NCI-H187 treated with DMSO at 0.1 percent for 48 hours (cell line): ENCODE results near the gene GMPPB.
A peak's percentile ranks its signal among the peaks of the same experiment; 100 is the strongest.

Source experiments
- DNase-seq: peaks from one replicate; lab custom pipeline; 2025; lab: John Stamatoyannopoulos, UW

Gene GMPPB

DNA sequence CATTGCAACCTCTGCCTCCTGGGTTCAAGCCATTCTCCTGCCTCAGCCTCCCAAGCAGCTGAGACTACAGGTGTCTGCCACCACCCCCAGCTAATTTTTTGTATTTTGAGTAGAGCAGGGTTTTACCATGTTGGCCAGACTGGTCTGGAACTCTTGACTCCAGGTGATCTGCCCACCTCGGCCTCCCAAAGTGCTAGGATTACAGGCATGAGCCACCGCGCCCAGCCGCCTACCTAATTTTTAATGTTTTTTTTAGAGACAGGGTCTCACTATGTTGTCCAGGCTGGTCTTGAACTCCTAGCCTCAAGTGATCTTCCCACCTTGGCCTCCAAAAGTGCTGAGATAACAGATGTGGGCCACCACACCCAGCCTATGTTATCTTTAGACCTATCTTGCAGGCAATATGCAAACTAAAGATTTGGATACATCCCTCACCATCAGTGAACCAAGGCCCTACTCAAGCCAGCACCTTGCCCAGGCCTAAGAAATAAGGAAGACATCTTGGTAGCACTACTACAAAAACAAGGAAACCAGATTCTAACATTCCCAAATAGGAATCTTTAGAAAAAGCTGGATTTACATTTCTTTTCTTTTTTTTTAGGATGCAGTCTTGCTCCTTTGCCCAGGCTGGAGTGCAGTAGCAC lies 6.3 kb upstream of the GMPPB start:
- DNase-seq: no peak

DNA sequence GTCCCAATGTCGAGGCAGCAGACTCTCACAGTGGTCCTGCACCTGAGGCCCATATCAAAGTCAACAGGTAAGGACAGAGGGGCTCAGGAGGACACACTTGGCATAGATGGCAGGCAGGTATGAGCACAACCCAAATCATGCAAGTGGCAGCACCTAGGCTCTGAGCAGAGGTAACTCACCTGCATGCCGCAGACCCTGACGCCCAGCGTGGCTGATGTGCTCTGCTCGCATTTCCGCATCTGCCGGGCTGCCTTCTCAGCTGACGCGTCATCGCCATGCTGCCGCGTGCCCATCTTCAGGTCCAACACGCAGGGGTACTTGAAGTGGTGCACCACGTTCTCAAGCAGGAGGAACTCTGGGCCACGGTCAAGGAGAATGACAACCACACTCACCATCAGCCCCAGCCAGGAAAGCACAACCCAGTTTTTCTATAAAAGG lies 4.2 kb upstream of the GMPPB start:
- no peak for DNase-seq

DNA sequence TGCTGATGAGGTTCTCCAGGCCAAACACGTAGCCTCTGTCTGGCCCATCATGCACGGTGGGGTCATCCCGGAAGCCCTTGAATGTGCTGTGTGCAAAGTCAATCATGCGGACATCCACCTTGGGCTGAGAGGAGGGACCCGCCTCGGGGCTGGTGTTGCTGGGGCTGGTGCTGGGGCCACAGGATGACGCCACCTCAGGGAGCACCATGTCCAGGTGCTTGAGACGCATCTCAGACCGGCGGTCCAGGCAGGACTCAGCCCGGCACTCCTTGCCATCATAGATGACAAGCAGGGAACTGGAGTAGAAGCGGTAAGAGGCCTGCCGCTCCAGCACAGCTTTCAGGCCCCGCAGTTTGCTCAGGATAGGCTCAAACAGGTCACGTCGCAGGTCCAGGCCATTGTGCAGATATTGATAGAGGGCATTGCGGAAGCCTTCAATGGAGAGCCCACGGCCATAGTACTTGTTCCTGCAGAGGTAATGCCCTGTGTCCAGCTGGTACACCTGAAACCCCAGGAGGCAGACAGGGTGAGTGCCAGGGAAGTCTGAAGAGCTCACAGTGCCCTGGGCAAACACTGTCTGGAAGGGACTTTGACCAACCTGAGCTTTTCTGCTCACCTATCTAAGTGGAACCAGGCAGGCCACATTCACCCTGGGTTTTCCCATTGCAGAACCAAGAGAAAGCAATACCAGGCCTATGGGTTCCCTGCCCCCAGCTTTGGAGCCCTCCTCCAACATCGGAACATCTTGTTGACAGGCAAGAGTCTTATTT lies 3.6 kb upstream of the GMPPB start:
- no peak for DNase-seq

DNA sequence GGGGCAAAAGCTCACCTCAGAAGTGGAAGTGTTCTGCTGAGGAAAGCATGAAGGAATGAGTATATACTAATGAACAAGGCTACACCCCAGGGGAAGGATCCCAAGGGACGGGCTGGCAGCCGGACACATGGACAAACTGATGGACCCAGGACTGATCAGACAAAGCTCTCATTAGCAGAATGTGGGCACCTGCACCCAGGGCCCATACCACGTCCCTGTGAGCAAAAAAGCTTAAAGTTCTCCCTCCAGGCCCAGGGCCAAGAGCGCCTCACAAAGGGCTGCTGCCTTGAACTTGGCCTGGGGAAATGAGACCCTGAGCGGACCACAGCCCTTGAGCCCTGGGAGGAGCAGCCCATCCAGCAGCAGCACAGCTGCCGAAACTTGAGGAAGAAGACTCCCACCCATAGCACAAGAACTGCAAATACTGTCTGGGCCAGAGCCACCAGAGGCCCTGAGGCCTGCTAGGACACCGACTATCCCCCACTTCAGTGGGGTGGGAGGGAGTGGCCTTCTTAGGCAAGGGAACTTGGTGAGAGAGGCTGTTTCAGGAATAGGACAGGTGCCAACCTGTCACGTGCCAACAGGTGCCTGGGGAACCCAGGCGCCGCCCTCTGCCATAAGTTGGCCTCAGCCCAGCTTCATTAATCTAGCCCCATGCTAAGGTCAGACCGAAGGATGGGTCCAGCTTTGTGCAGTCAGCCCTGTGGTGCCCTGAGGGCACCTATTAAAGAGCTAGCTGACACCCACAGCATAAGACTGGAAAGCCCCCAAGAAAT lies 2.3 kb upstream of the GMPPB start:
- DNase-seq: no peak

DNA sequence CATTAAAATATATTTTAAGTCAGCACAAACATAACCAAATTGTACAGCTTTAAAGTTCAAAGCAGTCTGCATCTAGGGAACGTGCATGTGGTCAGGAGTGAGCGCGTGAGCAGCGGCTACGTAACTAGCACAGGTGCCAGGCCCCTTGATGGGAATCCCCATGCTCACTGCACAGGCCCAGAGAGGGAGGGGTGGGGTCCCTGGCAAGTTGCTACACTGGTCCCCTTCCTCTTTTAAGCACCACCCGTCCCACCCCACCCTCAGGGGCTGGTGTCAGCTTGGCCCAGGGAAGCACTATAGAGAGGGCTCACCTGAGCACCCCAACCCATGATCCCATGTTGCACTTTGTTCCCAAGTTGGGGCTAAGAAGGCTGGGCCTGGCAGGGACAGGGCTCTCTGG lies 835 bp upstream of the GMPPB start:
- DNase-seq: no peak

DNA sequence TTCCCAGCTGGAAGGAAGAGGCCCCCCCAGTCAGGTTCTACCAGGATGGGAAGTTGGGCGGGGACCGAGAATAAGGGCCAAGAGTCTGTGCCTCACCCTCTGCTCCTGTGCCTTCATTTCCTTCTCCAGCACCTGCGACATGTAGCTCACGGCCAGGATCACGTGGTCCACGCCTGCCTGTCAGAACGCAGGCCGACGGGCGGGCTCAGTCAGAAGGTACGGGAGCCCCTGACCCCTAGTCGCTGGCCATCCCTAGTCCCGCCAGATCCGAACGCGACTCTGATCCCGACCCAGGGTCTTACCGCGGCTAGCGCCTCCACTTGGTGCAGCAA lies 489 bp downstream of the GMPPB start:
- no peak for DNase-seq

DNA sequence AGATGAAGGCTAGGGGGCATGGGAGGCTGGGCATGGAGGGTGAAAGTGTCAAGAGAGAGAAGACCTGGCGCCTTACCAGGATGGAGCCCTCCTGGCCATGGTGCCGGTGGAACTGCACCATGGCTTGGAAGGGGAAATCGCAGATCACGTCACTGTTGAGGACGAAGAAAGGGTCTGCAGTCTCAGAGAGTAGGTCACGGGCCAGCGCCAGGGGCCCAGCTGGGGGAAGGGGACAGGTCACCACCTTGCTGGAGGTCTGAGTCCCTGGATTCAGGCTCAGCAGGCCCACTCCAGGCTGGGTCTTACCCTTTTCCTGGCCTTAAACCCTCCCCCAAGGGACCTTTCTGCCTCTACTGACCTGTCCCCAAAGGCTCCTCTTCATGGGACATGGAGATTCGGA lies 855 bp downstream of the GMPPB start:
- no peak for DNase-seq

DNA sequence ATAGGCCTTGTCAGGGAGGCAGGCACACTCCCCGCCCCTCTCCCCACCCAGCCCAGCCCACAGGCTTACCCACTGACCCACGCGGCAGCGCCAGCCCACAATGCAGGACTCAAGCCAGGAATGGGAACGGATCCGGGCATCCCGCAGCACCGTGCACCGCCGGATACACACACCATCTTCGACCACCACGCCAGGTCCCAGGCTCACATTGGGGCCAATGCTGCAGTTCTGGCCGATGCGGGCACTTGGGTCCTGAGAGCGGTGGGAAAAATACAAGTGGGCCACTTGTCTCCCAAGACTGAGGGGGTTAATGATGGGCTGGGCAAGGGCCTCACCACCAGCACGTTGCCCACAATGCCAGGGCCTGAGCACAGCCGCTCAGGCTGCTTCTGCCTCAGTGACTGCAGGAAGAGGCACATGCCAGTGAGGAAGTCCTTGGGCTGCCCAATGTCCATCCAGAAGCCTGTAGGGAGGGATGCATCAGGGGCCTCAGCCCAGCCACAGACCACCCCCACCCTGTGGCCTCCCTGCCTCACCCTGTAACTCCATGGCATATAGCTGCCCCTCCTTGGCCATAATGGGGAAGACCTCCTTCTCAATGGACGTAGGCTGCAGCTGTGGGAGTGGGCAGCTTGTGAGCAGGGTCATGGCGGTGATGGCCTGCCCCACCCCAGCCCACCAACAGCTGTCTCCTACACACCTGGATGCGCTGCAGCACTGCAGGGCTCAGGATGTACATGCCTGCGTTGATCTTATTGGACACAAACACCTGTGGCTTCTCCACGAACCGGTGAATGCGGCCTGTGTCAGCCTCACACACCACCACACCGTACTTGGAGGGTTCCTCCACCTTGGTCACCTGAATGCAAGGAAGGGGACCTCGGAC lies 1.6 kb downstream of the GMPPB start:
- DNase-seq: no peak

DNA sequence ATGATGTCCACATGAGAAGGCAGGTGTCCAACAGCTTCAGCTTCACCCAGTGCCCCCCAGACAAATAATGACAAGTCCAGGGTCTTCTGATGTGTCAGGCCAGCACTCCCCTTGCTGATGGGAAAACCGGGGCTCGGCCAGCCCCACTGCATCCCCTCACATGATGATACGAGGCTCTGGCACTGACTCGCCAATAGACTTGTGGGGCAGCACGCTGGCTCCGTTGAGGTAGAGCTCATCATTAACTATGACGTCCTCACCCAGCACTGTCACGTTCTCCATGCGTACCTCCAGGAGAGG lies 2.2 kb downstream of the GMPPB start:
- no peak for DNase-seq

DNA sequence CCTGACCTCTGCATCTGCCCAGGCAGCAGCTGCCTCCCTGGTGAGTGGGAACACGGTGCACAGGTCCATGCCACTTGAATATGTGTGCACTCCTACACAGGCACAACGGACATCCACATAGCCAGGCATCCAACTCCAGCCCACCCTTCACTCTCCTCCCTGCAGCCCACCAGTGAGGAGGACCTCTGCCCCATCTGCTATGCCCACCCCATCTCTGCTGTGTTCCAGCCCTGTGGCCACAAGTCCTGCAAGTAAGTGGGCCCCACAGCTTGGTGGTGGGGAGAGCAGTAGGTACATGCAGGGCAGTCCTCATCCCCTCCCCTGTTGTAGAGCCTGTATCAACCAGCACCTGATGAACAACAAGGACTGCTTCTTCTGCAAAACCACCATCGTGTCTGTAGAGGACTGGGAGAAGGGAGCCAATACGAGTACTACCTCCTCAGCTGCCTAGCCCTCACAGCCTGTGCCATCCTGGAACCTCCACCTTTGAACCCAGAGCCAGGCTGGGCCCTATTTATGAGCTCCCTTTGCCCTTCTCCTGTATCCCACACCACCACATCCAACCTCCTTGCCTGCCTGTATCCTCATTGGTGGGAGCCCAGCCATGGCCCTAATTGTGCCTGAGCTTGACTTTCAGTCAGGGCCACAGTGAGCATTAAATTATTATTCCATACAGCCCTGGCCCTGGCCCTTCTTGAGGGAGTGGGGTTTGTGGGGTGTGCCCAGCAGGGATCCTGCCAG lies 2.7 kb downstream of the GMPPB start:
- no peak for DNase-seq

DNA sequence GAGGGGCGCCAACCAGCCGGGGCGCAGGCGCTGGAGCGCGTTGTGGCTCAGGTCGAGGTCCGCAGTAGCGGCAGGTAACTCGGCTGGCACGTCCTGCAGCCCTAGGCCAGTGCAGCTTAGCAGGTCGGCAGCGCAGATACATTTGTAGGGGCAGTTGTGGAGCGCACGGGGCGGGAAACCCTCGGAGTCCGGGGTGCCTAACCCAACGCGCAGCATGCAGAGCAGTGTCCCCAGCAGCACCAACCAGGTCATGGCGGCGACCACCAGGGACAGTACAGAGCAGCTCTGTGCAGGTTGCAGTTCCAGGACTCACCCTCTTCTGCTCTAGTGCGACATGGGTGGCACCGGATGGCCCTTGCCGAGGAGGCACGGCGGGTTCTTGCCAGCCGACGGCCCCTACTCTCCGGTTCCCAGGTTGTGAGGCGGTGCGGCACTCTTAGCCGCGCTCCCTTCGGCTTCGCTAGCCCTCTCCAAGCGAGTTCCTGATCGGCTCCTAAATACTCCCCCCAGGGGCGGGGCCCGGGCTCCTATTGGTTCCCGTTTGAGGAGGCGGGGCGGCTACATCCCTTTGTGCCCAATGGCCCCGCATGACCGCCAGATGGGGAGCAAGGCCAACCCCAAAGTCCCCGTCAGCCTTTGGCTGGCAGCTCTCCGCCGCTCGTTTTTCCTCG lies 4.4 kb downstream of the GMPPB start, which contains the start of gene AMIGO3:
AMIGO3 (minus strand) TSS at position 471 of the 671 bp plus-strand sequence; CDS start at position 252, 219 bp downstream.
- peak; percentile 68 for DNase-seq

DNA sequence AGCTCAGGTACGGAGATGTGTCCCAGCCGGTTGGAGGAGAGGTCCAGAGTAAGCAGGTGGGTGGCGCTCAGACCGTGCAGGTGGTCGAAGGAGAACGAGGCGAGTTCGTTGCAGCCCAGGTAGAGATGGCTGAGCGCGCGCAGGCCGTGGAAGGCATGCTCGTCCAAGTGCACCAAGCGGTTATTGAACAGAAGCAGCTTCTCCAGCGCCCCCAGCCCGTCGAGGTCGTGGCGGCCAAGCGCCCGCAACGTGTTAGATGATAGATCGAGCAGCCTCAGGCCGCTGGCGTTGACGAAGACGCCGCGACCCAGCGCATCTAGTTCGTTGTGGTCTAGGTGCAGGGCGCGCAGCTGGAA lies 4.9 kb downstream of the GMPPB start:
- DNase-seq: no peak

DNA sequence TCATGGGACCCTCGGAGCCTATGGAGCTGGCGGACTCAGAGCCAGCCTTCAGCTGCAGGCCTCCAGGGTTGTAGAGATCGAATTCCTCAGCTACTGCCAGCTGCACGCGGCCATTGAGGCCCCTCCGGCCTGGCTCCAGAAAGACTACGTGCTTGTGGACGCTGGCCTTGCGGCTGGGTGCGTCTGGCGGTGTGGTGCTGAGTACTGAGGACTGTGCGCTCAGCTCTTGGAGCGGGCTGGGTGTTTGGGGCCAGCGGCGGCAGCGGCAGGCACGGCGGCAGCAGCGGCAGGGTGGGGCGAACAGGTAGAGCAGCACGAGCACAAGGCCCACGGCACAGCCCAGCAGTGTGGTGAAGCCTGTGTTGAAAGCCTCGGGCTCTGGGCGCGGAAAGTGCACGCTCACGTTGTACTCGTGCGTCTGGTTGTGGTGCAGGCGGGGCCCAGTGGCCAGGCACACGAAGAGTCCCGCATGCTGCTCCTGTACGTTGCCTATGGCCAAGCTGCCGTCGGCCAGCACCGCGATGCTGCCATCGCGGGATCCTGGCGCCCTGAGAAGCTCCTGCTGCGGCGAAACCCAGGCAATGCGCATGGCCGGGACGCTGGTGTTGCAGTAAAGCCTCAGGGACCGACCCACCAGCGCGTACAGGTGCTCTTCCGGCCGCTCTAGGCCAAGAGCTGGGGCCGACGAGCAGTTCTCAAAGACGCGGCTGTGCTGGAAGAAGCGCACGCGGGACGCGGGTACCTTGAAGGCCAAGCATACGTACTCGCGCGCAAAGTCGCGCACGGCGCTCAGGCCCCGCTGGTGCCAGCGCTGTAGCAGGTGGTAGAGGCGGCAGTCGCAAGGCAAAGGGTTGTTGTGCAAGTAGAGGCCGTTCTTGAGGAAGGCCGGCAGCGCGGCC lies 5.5 kb downstream of the GMPPB start:
- DNase-seq: no peak

DNA sequence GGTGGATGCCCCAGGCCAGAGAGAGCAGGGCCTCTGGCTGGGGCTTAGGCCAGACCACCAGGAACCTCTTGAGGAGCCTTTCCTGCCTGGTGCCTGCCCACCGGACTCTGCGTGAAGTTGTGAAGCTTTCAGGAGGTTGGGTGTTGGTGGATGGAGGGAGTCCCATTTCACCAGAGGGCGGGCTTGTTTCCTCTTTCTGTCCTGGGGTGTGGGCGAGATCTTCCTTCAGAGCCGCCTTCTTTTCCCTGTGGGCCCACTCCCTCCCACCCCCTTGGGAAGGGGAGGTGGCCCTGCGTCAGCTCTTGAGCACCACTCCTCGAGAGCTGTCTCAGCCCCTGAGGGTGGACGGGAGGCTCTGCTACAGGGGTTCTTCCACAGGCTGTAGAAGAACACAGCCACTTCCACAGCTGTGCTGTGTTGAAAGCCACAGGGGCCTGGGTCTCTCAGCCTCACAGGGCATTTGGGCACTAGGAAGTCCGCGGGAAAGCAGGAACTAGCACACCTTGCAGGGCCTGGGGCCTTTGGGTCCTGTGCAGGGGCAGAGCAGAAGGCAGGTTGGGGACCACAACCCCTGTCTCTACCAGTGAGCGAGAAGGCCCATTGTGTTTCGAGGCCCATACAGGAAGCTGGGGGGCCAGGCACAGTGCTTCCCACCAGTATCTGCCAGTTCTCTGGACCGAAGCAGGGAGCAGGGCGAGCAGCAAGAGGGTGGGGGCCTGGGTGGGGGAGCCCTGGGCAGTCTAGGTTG lies 6.4 kb downstream of the GMPPB start:
- DNase-seq: no peak

DNA sequence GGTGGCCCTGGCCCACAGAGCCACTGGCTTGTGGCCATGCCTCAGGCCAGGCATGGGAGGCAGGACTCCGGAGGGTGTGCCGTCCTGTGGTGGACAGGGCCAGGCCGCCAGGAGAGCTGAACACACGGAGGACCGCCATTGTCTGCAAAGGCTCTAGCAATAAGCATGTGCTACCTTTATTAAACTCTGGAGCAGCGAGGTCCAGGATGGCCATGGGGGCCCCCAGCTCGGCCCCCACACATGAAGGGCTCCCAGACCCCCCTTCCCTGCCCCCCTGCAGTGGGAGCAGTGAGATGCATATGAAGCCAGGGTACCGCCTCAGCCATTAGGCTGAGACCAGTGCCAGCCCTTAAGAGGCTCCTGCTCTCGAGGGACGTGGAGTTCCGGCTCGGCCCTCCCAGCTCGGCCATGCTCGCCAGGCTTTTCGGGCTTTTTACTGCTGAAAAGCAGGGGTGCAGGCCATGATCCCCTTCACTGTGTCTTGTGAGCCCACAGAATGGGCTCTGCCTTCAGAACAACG lies 7.0 kb downstream of the GMPPB start:
- DNase-seq: no peak

DNA sequence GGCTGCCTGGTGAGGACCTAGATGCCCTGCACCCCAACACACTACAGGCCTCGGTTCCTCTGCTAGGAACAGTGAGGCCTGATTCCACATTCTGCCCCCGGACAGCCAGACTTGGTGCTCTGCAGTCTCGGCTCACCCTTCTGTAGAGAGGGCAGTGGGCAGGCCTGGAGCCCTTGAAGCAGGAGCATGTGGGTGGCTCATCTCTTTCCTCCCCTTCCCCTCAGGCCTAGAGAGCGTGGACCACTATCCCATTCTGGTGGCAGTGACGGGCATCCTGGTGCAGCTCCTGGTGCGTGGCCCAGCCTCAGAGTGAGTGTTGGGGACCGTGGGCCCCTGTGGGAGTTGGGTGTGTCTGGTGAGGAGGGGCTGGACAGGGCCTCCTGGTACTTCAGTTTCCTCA lies 7.6 kb downstream of the GMPPB start:
- DNase-seq: no peak

DNA sequence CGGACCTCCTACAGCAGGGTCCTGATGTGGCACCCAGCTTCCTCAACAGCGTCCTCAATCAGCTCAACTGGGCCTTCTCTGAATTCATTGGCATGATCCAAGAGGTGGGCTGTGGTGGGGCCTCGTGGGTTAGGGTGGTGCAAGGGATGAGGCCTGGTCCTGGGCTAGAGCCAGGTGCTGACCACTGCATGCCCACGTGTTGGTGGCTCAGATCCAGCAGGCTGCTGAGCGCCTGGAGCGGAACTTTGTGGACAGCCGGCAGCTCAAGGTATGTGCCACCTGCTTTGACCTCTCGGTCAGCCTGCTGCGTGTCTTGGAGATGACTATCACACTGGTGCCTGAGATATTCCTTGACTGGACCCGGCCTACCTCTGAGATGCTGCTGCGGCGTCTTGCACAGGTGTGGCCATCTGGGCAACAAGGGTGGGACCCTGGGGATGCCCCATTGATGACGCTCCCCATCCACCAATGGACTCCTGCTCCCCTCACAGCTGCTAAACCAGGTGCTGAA lies 8.1 kb downstream of the GMPPB start:
- DNase-seq: no peak

DNA sequence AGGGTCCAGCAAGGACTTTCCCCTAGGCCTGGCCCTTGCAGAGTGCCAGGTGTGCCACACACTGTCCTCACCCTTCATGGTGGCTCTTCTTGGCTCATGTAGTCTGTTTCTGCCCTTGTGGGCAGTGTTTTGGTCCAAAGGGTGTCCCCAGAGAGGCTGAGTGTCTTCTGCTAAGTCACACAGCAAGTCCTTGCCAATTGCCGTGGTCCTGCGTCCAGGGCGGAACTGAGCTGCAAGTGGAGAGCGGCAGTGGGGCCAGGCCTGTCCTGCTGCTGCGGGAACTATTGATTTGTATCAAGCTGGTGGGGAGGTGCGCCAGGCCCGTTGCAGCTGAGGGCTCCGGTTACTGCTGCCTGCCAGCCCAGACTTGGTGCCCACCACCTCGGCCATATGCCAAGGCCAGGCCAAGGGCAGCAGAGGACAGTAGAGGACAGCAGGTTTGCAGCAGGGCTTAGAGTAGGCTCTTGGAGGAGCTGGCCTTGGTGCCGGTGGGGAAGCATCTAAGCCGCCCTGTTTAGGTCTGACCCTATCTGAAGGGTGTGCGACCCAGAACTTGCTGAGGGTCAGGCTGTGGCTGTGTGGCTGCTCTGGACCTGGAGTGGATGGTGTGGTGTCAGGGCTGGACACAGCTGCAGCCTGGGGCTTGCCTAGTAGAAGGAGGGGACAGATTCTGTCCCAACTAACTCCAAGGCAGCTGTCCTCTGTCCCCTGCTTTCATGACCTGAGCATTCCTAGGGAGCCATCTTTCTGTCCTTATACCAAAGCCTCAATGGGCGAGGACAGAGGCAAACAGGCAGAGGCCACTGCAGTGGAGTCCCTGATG lies 8.8 kb downstream of the GMPPB start:
- no peak for DNase-seq
